ENCODE data around the gene ADCK1. TPM values are rescaled to one million over a fixed set of nuclear protein-coding genes. Genes with fewer than 3 reads are reported as not detected.
A peak's percentile ranks its signal among the peaks of the same experiment; 100 is the strongest.

Gene ADCK1
- polyA plus RNA-seq, 3 donors, result 3.7 to 33.0 (median 5.4) TPM

GRCh38 chr14:77849711-77850110 lies 49.8 kb downstream of the ADCK1 start:
- H3K9ac ChIP-seq (ENCODE audit: insufficient read depth, low read length, poor library complexity, severe bottlenecking), result no peak overlapping the region
- H3K9me3 Mint-ChIP-seq, result peaks cover 0 to 6% (median 2%) of the 10 kb centered on the region in 7 donors
- peak overlapping the region in 2 of 7 donors; percentile 18 to 27 for H3K27ac Mint-ChIP-seq
- H3K36me3 ChIP-seq (replicated peaks in 1 of 2; ENCODE audit: control insufficient read depth in 1 of 2, insufficient read depth in 2 of 2, low read length in 2 of 2), result no peaks in the 10 kb centered on the region
- no peaks in the 10 kb centered on the region for H4K20me1 ChIP-seq (ENCODE audit: insufficient read depth, low read length)
- no peaks in the 10 kb centered on the region for H3K79me2 ChIP-seq (ENCODE audit: insufficient read depth, low read length)
- H3K4me1 ChIP-seq (ENCODE audit: control insufficient read depth in 1 of 2, insufficient read depth in 2 of 2, low read length in 2 of 2), result peaks cover 4 to 5% of the 10 kb centered on the region in 2 donors
- intact Hi-C loops (cut with micrococcal nuclease), result no loop called here
- no peak for DNase-seq
- no peak overlapping the region for H2AFZ ChIP-seq (ENCODE audit: insufficient read depth, low read depth, low read length, poor library complexity, severe bottlenecking)
- no peaks in the 10 kb centered on the region for H3K27me3 ChIP-seq (ENCODE audit: control insufficient read depth in 2 of 2, insufficient read depth in 2 of 2, low read length in 2 of 2)
- H3K27ac ChIP-seq (ENCODE audit: low read depth in 1 of 2, low read length in 2 of 2), result no peak overlapping the region
- no peak overlapping the region for H3K4me3 ChIP-seq (replicated peaks in 1 of 3; ENCODE audit: low read depth in 2 of 3, low read length in 3 of 3)
- H3K4me1 Mint-ChIP-seq, result peaks cover 7% of the 10 kb centered on the region
- WGBS (ENCODE audit: insufficient coverage), result no CpG with 5 or more reads among the region's 1 CpG
- H3K4me3 Mint-ChIP-seq, result no peak overlapping the region
- no peaks in the 10 kb centered on the region for H3K27me3 Mint-ChIP-seq (ENCODE audit: low read depth in 3 of 3)
- peaks cover 0 to 4% of the 10 kb centered on the region in 2 donors for H3K36me3 Mint-ChIP-seq
- no peaks in the 10 kb centered on the region for H3K9me3 ChIP-seq (replicated peaks in 1 of 2; ENCODE audit: control insufficient read depth in 1 of 2, insufficient read depth in 1 of 2, low read length in 2 of 2)
- TF ChIP-seq CTCF (IDR thresholded peaks at IDR 0.05), result no peak
- no peak overlapping the region for H3K4me2 ChIP-seq (replicated peaks; ENCODE audit: extremely low read depth, low read length, poor library complexity, severe bottlenecking)

DNA sequence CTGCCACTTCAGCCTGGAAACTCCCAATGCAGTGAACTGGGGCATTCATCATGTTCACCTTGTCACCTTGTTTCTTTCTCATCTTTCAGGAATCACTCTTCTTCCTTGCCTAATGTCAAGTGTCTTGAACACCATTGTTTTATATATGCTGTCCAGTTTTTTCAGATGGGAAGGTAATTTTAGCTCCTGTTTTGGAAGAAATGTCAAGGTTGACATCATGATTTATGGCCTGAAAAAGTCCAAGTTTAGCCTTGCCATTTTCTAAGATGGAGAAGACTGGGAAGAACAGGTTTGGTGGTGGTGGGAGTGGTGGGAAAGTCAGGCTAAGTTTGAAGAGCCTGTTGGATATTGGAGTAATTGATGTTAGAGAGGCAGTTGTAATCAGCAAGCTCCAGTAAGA lies 54.0 kb downstream of the ADCK1 start:
- no peak overlapping the region for H2AFZ ChIP-seq (ENCODE audit: insufficient read depth, low read depth, low read length, poor library complexity, severe bottlenecking)
- Mint-ChIP-seq H3K4me3 (no peak overlapping the region), H3K9me3 (peaks cover 0 to 6% (median 2%) of the 10 kb centered on the region in 7 donors), H3K27me3 (ENCODE audit: low read depth in 3 of 3) (no peaks in the 10 kb centered on the region), H3K27ac (no peak overlapping the region), H3K4me1 (no peaks in the 10 kb centered on the region), H3K36me3 (peaks cover 0 to 6% of the 10 kb centered on the region in 2 donors)
- H4K20me1 ChIP-seq (ENCODE audit: insufficient read depth, low read length), result no peaks in the 10 kb centered on the region
- no peak overlapping the region for H3K9ac ChIP-seq (ENCODE audit: insufficient read depth, low read length, poor library complexity, severe bottlenecking)
- H3K4me1 ChIP-seq (ENCODE audit: control insufficient read depth in 1 of 2, insufficient read depth in 2 of 2, low read length in 2 of 2), result no peaks in the 10 kb centered on the region
- no peaks in the 10 kb centered on the region for H3K36me3 ChIP-seq (replicated peaks in 1 of 2; ENCODE audit: control insufficient read depth in 1 of 2, insufficient read depth in 2 of 2, low read length in 2 of 2)
- no peak overlapping the region for H3K4me3 ChIP-seq (replicated peaks in 1 of 3; ENCODE audit: low read depth in 2 of 3, low read length in 3 of 3)
- no peaks in the 10 kb centered on the region for H3K9me3 ChIP-seq (replicated peaks in 1 of 2; ENCODE audit: control insufficient read depth in 1 of 2, insufficient read depth in 1 of 2, low read length in 2 of 2)
- no peak for TF ChIP-seq CTCF (IDR thresholded peaks at IDR 0.05)
- no peak overlapping the region for H3K27ac ChIP-seq (ENCODE audit: low read depth in 1 of 2, low read length in 2 of 2)
- no peak for DNase-seq
- intact Hi-C loops (cut with micrococcal nuclease), result no loop called here
- no peak overlapping the region for H3K4me2 ChIP-seq (replicated peaks; ENCODE audit: extremely low read depth, low read length, poor library complexity, severe bottlenecking)
- H3K27me3 ChIP-seq (ENCODE audit: control insufficient read depth in 2 of 2, insufficient read depth in 2 of 2, low read length in 2 of 2), result no peaks in the 10 kb centered on the region
- H3K79me2 ChIP-seq (ENCODE audit: insufficient read depth, low read length), result no peaks in the 10 kb centered on the region
